CD4-positive, CD25-positive, alpha-beta regulatory T cell (primary cell): ENCODE measurements around the gene TDRD7. TPM values are rescaled to one million over a fixed set of nuclear protein-coding genes. Genes with fewer than 3 reads are reported as not detected.
A peak's percentile ranks its signal among the peaks of the same experiment; 100 is the strongest.

ENCODE experiments used
- ATAC-seq, 2 donors: fragments of 150-1000 bp; cut with Tn5 transposase; one replicate each; pipeline ENCODE4 v1.10.0; 2021; ENCODE audit warnings: low read depth in 2 of 2, moderate number of reproducible peaks in 2 of 2, moderate library complexity in 1 of 2
- DNase-seq, 3 donors: peaks; one replicate each; pipeline versions ENCODE4 v3.0.0 to v3.0.0-alpha.2; 2012 to 2022; ENCODE audit warnings: mixed read lengths in 1 of 3
- H3K27ac ChIP-seq: one replicate; pipeline ENCODE4 v1.7.0; 2013; ENCODE audit warnings: mild to moderate bottlenecking, low read length; ENCODE audit not compliant: insufficient read depth, poor library complexity, severe bottlenecking
- H3K27me3 ChIP-seq: one replicate; pipeline ENCODE4 v1.7.0; 2013; ENCODE audit warnings: low read length; ENCODE audit not compliant: control insufficient read depth, insufficient read depth
- H3K36me3 ChIP-seq: one replicate; pipeline ENCODE4 v1.7.0; 2013; ENCODE audit warnings: mild to moderate bottlenecking, low read length, moderate library complexity; ENCODE audit not compliant: control insufficient read depth, insufficient read depth
- H3K4me1 ChIP-seq: 2 replicates; pipeline ENCODE4 v1.7.0; 2013; ENCODE audit warnings: mild to moderate bottlenecking, low read length; ENCODE audit not compliant: insufficient read depth, control insufficient read depth, poor library complexity, severe bottlenecking
- H3K4me3 ChIP-seq: one replicate; pipeline ENCODE4 v1.7.0; 2013; ENCODE audit warnings: low read depth, mild to moderate bottlenecking, low read length, moderate library complexity
- H3K9me3 ChIP-seq, 2 experiments: 1 replicate in 1 of 2; 2 replicates in 1 of 2; pipeline ENCODE4 v1.7.0; 2013; ENCODE audit warnings: low read length in 2 of 2, mild to moderate bottlenecking in 1 of 2, moderate library complexity in 1 of 2; ENCODE audit not compliant: control insufficient read depth in 2 of 2
- H3K27ac Mint-ChIP-seq, 3 donors: one replicate each; pipeline ENCODE4 v1.8.0; 2020 to 2022; ENCODE audit warnings: mild to moderate bottlenecking in 3 of 3, mixed read lengths in 3 of 3, moderate library complexity in 2 of 3
- H3K27me3 Mint-ChIP-seq: one replicate; pipeline ENCODE4 v1.8.0; 2022; ENCODE audit warnings: mild to moderate bottlenecking, mixed read lengths
- H3K36me3 Mint-ChIP-seq: one replicate; pipeline ENCODE4 v1.8.0; 2020; ENCODE audit warnings: mixed read lengths
- H3K4me1 Mint-ChIP-seq, 4 donors: one replicate each; pipeline ENCODE4 v1.8.0; 2020 to 2022; ENCODE audit warnings: mixed read lengths in 4 of 4, mild to moderate bottlenecking in 1 of 4
- H3K4me3 Mint-ChIP-seq, 4 donors: one replicate each; pipeline ENCODE4 v1.8.0; 2020 to 2022; ENCODE audit warnings: mild to moderate bottlenecking in 4 of 4, mixed read lengths in 4 of 4, moderate library complexity in 3 of 4
- H3K9me3 Mint-ChIP-seq, 7 donors: one replicate each; pipeline ENCODE4 v1.8.0; 2020 to 2022; ENCODE audit warnings: mixed read lengths in 7 of 7, mild to moderate bottlenecking in 3 of 7, moderate library complexity in 2 of 7
- polyA plus RNA-seq, 4 donors: library from polyadenylated mRNA; unstranded; fragments of 300-500 nt; fragmentation: Illumina TruSeq; gene quantifications; one replicate each; pipeline ENCODE4 v1.2.3, GENCODE V29; 2021
- total RNA-seq: library from RNA; stranded (reverse); gene quantifications from one replicate; pipeline ENCODE4 v1.2.3, GENCODE V29; 2022

TDRD7 gene
- total and polyA plus RNA-seq, 5 donors from 2014 or later = 5.1 to 10.3 (median 8.1) TPM

DNA sequence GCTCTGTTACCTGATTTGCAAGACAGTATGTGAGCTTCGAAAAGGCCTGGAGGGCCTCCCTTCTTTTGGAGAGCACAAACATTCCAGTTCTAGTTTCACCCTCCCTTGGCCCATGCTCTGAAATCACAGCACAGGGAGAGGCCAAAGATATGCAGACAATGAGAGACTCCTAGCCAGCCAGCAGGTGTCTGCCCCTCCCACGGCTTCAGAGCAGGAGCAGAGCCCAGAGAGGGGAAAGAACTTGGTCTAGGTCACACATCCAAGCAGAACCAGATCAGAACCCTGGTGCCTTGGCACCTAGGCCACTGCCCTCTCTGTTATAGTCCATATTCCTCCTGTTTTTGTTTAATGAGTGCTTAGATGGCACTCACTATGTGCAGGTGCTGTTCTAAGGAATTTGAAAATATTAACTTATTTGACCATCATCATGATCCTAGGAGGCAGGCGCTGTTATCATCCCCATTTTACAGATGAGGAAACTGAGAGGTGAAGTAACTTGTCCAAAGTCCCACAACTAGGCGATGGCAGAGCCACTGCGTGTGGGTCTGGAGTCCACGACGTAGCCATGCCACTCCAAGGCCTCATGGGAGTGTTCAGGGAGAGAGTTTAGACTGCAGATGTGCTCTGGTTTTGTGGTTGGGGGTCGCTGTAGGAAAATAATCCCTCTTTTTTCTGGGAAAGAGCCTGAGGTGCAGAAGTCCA lies 116.8 kb downstream of the TDRD7 start:
- DNase-seq (no peak), ATAC-seq (no peak)
- Mint-ChIP-seq H3K36me3 (no peaks in the 10 kb centered on the region), H3K9me3 (peaks cover 0 to 2% (median 0%) of the 10 kb centered on the region in 7 donors), H3K27me3 (peaks cover 5% of the 10 kb centered on the region), H3K4me3 (no peak overlapping the region), H3K27ac (no peak overlapping the region), H3K4me1 (peaks cover 0 to 14% (median 2%) of the 10 kb centered on the region in 4 donors)
- no peaks in the 10 kb centered on the region for H3K36me3 ChIP-seq
- no peak overlapping the region for H3K4me3 ChIP-seq
- no peaks in the 10 kb centered on the region for H3K4me1 ChIP-seq
- H3K27me3 ChIP-seq = no peaks in the 10 kb centered on the region
- H3K27ac ChIP-seq = no peak overlapping the region
- H3K9me3 ChIP-seq = no peaks in the 10 kb centered on the region

DNA sequence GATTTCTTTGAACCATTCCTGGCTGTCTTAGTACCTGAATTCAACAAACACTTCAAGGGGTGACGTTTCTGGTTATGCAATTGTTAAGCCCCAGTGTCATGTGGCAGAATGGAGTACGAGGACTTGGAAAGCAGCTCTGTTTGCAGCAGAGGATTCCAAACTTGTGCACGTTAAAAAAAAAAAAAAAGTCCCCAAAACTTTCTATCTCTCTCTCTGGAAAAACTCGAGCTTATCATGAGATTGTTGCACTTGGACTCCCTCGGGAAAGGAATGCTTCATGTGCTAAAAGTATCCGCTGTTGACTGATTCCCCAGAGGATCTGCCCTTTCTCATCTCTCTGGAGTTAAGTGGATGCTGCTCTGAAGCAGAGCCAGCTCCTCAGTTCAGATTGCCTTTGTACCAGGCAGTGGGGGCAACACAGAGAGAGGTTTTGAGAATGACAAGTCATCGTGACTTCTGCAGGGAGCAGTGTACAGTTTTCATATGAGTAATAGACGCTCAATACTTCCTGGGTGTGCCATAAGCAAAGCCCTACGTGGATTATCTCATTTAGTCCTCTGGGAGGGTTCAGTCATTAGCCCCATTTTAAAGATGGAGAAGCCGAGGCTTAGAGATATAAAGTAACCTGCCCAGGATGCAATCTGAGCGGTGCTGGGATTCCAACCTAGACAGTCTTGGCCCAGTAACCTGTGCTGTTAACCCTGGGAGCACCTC lies 117.6 kb downstream of the TDRD7 start:
- H3K36me3 ChIP-seq = no peaks in the 10 kb centered on the region
- peak in 1 of 2 donors; percentile 34 for ATAC-seq
- no peaks in the 10 kb centered on the region for H3K27me3 ChIP-seq
- H3K4me1 ChIP-seq = no peaks in the 10 kb centered on the region
- no peaks in the 10 kb centered on the region for H3K36me3 Mint-ChIP-seq
- DNase-seq = peak in 1 of 3 donors; percentile 81
- H3K27ac Mint-ChIP-seq = no peak overlapping the region
- H3K27ac ChIP-seq = no peak overlapping the region
- peaks cover 0 to 14% (median 2%) of the 10 kb centered on the region in 4 donors for H3K4me1 Mint-ChIP-seq
- H3K4me3 Mint-ChIP-seq = no peak overlapping the region
- H3K9me3 Mint-ChIP-seq = peaks cover 0 to 4% (median 0%) of the 10 kb centered on the region in 7 donors
- H3K9me3 ChIP-seq = no peaks in the 10 kb centered on the region
- no peak overlapping the region for H3K4me3 ChIP-seq
- peaks cover 5% of the 10 kb centered on the region for H3K27me3 Mint-ChIP-seq

DNA sequence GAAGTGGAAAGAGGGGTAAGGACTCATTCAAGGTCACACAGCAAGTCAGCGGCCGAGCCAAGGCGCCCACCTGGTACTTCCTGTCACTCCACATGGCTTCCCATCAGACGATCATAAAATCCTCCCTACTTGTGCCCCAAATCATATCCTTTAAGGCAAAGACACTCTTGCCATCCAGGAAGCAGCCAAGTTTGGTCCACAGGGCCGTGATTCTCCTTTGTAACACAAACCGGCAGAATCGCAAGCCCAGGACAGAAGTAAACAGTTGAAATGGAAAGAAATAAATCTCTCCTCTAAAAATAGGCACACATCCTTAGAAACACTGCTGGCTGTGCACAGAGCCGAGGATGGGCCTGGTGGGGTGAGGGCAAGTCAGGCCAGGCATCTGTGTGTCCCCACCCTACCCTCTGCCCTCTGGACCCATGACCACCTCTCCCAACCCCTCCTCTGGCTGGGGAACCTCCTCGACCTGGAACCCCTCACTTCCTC lies 120.0 kb downstream of the TDRD7 start:
- DNase-seq = no peak
- H3K27me3 Mint-ChIP-seq = peaks cover 5% of the 10 kb centered on the region

DNA sequence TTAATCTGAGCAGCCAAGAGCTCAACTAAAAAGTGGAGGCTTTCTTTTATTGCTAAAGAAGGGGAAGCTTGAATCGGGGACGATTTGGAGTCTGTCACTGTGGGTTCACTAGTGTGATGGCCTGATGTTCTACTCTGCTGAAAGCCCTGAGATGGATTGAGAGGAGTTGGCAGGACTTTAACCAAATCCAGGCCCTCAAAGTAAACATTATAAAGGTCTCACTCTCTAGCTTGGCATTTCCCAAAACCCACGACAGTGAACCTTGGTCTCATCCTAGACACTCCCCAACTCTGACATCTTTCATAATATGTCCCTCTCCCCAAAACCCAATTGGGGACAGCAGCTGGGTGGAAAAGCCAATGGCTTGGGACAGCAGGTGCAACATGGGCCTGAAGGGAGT lies 122.3 kb downstream of the TDRD7 start:
- ATAC-seq = no peak
- Mint-ChIP-seq H3K4me3 (no peak overlapping the region), H3K36me3 (no peaks in the 10 kb centered on the region), H3K9me3 (peaks cover 0 to 4% (median 0%) of the 10 kb centered on the region in 7 donors), H3K27ac (no peak overlapping the region), H3K27me3 (no peaks in the 10 kb centered on the region), H3K4me1 (peaks cover 0 to 9% (median 2%) of the 10 kb centered on the region in 4 donors)
- Histone ChIP-seq H3K27me3 (peaks cover 2% of the 10 kb centered on the region), H3K4me1 (no peaks in the 10 kb centered on the region), H3K4me3 (no peak overlapping the region), H3K9me3 (no peaks in the 10 kb centered on the region), H3K27ac (no peak overlapping the region), H3K36me3 (no peaks in the 10 kb centered on the region)
- no peak for DNase-seq

More for the DNA sequence above, 120.0 kb downstream of the TDRD7 start:
- Histone ChIP-seq H3K4me1 (no peaks in the 10 kb centered on the region), H3K9me3 (no peaks in the 10 kb centered on the region), H3K27me3 (no peaks in the 10 kb centered on the region), H3K36me3 (no peaks in the 10 kb centered on the region), H3K27ac (no peak overlapping the region), H3K4me3 (no peak overlapping the region)
- Mint-ChIP-seq H3K9me3 (peaks cover 0 to 4% (median 0%) of the 10 kb centered on the region in 7 donors), H3K4me1 (peaks cover 0 to 12% (median 2%) of the 10 kb centered on the region in 4 donors), H3K36me3 (no peaks in the 10 kb centered on the region), H3K27ac (no peak overlapping the region), H3K4me3 (no peak overlapping the region)
- ATAC-seq = no peak

DNA sequence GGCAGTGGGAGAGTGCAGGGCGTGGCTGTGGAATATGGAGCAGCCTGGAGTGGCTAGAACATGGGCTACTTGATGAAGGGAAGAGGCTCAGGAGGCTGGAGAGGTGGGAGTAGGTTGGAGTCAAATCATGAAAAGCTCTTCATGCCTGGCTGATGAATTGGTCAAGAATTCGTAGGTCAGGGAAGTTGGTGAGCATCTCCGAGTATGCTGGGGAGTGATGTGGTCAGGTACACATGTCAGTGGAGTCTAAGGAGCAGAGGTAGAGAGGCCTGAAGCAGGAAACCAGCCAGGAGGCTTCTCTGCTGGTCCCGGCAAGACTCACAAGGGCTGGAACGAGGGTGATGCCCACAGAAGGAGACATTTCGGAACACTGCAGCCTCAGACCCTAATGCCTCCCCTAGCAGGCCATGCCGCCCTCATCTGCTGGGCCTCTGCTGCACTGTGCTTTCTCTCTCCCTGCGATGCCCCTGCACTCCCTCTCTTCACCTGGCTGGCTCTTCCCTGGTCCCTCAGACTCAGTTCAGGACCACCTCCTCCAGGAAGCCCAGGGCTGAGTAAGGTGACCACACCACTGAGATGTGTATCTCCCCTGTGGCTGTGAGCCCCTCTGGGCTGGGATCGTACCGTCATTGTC lies 123.2 kb downstream of the TDRD7 start:
- Histone ChIP-seq H3K27ac (no peak overlapping the region), H3K4me3 (no peak overlapping the region), H3K9me3 (no peaks in the 10 kb centered on the region), H3K27me3 (peaks cover 2% of the 10 kb centered on the region), H3K4me1 (no peaks in the 10 kb centered on the region), H3K36me3 (no peaks in the 10 kb centered on the region)
- no peak overlapping the region for H3K27ac Mint-ChIP-seq
- H3K4me1 Mint-ChIP-seq = no peaks in the 10 kb centered on the region
- ATAC-seq (no peak), DNase-seq (no peak)
- H3K27me3 Mint-ChIP-seq = no peaks in the 10 kb centered on the region
- no peaks in the 10 kb centered on the region for H3K36me3 Mint-ChIP-seq
- no peak overlapping the region for H3K4me3 Mint-ChIP-seq
- H3K9me3 Mint-ChIP-seq = peaks cover 0 to 4% (median 0%) of the 10 kb centered on the region in 7 donors

DNA sequence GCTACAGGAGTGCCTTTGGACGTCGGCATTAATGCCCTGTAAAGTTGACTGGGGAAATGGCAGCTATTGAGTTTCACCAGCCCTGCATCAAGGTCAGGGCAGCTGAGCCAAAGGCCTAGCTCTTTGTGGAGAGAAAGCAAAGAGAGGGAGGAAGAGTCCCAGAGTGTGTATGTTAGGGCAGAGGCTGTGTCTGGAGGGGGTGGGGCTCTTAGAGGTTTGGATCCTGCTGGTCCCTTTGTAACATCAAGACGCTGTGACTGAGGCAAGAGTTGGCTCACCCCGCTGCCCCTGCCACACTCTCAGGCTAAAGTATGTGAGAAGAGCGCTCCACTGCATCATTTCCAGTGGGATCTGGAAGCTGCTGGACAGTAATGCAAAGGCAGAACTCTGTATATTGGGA lies 123.9 kb downstream of the TDRD7 start:
- no peak for DNase-seq
- H3K27ac Mint-ChIP-seq = no peak overlapping the region

DNA sequence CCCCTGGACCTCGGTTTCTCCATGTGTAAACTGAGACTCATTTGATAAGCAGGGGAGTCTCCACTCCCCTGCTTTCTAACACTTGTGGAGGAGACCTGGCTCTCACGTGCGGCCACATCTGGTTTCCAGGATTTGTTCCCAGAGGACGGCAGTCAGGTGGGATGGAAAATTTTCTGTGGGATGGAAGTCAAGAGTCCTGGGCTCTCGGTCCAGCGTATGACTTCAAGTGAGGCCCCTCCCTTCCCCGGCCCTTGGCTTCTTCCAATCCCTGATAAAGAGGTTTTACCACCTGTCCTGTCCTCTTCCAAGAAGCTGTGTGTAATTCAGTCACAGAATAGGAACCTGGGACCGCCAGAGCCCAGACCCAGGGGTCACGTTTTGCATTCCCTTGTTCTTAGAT lies 124.6 kb downstream of the TDRD7 start:
- no peak for DNase-seq
- Histone ChIP-seq H3K36me3 (no peaks in the 10 kb centered on the region), H3K4me1 (no peaks in the 10 kb centered on the region), H3K27me3 (peaks cover 2% of the 10 kb centered on the region), H3K9me3 (no peaks in the 10 kb centered on the region), H3K27ac (no peak overlapping the region), H3K4me3 (no peak overlapping the region)
- peaks cover 0 to 4% (median 0%) of the 10 kb centered on the region in 7 donors for H3K9me3 Mint-ChIP-seq
- H3K36me3 Mint-ChIP-seq = no peaks in the 10 kb centered on the region
- H3K27ac Mint-ChIP-seq = no peak overlapping the region
- H3K4me1 Mint-ChIP-seq = no peaks in the 10 kb centered on the region
- no peak for ATAC-seq
- H3K4me3 Mint-ChIP-seq = no peak overlapping the region
- no peaks in the 10 kb centered on the region for H3K27me3 Mint-ChIP-seq

More for the DNA sequence above, 123.9 kb downstream of the TDRD7 start:
- Mint-ChIP-seq H3K27me3 (no peaks in the 10 kb centered on the region), H3K4me1 (no peaks in the 10 kb centered on the region), H3K4me3 (no peak overlapping the region), H3K9me3 (peaks cover 0 to 4% (median 0%) of the 10 kb centered on the region in 7 donors), H3K36me3 (no peaks in the 10 kb centered on the region)
- Histone ChIP-seq H3K4me3 (no peak overlapping the region), H3K9me3 (no peaks in the 10 kb centered on the region), H3K27ac (no peak overlapping the region), H3K36me3 (no peaks in the 10 kb centered on the region), H3K4me1 (no peaks in the 10 kb centered on the region), H3K27me3 (peaks cover 2% of the 10 kb centered on the region)
- no peak for ATAC-seq
